ENCODE data around the gene HBEGF.

DNA sequence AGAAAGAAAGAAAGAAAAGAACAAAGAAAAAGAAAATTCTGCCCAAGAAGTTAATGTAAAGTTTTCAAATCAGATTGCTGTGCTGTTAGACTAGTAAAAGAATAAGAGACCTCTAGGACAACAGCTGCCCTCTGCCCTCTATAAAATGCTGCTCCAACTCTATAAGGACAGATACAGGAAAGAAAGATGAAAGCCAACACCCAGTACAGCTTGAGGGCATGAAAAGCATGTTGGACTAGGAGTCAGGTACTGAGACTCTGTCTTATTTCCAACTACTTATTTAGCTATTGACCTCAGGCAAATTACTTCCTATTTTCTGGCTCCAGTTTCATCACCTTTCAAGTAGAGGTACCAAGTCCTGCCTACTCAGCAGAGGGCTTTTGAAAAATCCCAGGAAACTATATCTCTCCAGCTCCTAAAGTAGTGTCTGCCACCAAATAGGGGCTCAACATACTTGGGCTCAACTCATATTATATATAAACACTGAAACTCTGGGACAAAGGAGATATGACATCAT lies 5.7 kb downstream of the HBEGF start:
- TF ChIP-seq, protein P1, sequence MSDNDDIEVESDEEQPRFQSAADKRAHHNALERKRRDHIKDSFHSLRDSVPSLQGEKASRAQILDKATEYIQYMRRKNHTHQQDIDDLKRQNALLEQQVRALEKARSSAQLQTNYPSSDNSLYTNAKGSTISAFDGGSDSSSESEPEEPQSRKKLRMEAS (IDR thresholded peaks at IDR 0.05; ENCODE audit: low read depth, low read length), result no peak
- TF ChIP-seq TAF1 (IDR thresholded peaks at IDR 0.05; ENCODE audit: borderline replicate concordance, low read depth, low read length), result no peak
- TF ChIP-seq, protein P2, sequence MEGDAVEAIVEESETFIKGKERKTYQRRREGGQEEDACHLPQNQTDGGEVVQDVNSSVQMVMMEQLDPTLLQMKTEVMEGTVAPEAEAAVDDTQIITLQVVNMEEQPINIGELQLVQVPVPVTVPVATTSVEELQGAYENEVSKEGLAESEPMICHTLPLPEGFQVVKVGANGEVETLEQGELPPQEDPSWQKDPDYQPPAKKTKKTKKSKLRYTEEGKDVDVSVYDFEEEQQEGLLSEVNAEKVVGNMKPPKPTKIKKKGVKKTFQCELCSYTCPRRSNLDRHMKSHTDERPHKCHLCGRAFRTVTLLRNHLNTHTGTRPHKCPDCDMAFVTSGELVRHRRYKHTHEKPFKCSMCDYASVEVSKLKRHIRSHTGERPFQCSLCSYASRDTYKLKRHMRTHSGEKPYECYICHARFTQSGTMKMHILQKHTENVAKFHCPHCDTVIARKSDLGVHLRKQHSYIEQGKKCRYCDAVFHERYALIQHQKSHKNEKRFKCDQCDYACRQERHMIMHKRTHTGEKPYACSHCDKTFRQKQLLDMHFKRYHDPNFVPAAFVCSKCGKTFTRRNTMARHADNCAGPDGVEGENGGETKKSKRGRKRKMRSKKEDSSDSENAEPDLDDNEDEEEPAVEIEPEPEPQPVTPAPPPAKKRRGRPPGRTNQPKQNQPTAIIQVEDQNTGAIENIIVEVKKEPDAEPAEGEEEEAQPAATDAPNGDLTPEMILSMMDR (IDR thresholded peaks at IDR 0.05 in 2 of 3, conservative IDR thresholded peaks at IDR 0.05 in 1 of 3; ENCODE audit: control insufficient read depth in 2 of 3, extremely low read depth in 1 of 3, insufficient read depth in 1 of 3, low read depth in 3 of 3, low read length in 3 of 3), result no peak
- no peak for TF ChIP-seq NFIC (IDR thresholded peaks at IDR 0.05; ENCODE audit: low read depth, low read length)
- no peak for TF ChIP-seq MTA3 (IDR thresholded peaks at IDR 0.05; ENCODE audit: borderline replicate concordance, low read length)

Measured in GM12878 (cell line).